ENCODE measurements around the gene L3MBTL4.

DNA sequence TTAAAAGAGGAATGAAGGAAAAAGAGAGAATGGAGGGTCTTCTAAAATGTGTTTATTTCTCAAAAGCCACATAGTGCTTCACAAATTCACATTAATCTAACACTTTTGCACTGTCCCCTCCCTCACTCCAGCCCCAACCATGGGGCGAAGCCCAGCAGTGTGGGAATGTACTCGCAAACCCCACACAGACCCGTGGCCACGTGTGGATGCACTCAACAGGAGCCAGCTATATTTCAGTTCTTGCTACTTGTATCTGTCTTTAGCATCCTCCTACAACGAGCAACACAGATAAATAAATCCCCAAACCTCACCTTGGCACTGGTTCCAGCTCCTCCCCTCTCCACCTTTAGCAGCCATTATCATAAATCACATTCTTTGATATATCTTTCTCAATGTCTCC, 427.5 kb downstream of the L3MBTL4 start:
- TF ChIP-seq, protein P1, sequence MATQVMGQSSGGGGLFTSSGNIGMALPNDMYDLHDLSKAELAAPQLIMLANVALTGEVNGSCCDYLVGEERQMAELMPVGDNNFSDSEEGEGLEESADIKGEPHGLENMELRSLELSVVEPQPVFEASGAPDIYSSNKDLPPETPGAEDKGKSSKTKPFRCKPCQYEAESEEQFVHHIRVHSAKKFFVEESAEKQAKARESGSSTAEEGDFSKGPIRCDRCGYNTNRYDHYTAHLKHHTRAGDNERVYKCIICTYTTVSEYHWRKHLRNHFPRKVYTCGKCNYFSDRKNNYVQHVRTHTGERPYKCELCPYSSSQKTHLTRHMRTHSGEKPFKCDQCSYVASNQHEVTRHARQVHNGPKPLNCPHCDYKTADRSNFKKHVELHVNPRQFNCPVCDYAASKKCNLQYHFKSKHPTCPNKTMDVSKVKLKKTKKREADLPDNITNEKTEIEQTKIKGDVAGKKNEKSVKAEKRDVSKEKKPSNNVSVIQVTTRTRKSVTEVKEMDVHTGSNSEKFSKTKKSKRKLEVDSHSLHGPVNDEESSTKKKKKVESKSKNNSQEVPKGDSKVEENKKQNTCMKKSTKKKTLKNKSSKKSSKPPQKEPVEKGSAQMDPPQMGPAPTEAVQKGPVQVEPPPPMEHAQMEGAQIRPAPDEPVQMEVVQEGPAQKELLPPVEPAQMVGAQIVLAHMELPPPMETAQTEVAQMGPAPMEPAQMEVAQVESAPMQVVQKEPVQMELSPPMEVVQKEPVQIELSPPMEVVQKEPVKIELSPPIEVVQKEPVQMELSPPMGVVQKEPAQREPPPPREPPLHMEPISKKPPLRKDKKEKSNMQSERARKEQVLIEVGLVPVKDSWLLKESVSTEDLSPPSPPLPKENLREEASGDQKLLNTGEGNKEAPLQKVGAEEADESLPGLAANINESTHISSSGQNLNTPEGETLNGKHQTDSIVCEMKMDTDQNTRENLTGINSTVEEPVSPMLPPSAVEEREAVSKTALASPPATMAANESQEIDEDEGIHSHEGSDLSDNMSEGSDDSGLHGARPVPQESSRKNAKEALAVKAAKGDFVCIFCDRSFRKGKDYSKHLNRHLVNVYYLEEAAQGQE (IDR thresholded peaks at IDR 0.05; ENCODE audit: insufficient read depth in 1 of 2, low read depth in 2 of 2, low read length in 1 of 2) = no peak
- no peak for TF ChIP-seq CTCF (IDR thresholded peaks at IDR 0.05)

Measured in Panc1 (cell line).